GM19351 (cell line): Measurements from ENCODE around the gene KATNIP.
A peak's percentile ranks its signal among the peaks of the same experiment; 100 is the strongest.

ENCODE experiments used
- ATAC-seq: cut with Tn5 transposase; IDR thresholded peaks from one replicate; pipeline ENCODE4 v1.9.1; 2021; ENCODE audit warnings: mild to moderate bottlenecking, moderate library complexity; ENCODE audit not compliant: unreplicated experiment

The KATNIP gene

DNA sequence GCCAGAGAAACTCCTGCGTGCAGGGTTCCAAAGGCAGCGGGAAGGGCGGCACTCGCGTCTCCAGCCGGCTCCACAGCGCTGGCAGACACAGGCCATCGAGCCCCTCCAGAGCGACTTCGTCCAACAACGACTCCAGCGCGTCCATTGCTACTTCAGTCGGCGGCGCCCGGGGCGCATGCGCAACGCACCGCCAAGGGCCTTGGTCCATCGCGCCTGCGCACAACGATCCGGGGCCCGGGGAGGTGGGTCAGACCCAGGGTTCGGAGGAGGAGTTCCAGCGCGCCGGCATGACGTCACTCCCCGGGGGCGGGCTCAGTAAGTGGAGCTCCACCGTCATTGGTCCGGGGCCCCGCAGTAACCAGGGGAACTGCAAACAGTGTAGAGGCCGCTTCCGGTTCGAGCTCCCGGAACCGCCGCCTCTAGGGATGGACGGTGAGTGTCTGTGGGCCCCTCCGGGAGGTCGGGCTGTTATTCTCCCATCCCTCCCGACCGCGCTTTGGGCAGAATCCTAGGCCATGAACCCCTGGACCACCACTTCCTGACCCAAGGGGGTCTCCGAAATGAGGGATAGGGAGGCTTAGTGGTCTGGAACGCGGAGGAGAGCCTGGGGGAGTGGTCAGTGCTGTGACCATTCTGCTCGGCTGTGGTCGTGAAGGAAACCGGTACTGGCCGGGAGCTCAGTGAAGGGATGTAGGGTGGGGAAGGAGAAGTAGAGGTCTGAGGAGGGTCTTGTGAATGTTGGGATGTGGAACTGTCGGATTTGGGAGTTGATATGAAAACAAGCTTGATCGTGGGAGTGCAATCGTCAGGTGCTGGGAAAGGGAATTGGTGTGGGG is at the start of gene KATNIP, which contains the start of gene GTF3C1:
Gene KATNIP (plus strand): TSS at position 399 of the 836 bp plus-strand sequence. CDS start 27 bp downstream, at position 426.
Gene GTF3C1 (minus strand): TSS at position 168 of the 836 bp plus-strand sequence. CDS start 23 bp downstream, at position 145.
- peak; percentile 98 for ATAC-seq

DNA sequence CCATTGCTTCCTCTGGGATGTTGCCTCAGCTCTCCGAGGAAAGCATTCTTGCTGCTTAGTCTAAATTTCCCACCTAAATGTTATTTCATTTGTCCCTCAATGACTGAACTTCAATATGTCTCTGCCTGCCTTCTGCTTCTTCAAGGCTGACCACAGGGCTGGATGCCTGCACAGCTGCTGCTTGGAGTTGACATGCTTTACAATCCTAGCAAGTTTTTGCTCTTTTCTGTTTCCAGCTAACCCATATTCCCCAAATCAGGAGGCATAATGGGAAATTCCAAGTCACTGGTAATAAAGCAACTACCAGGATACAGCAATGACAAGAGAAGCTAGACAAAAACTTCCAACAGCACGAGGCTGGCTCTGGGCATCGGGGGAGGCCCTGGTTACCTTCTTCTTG is 49.1 kb upstream of the KATNIP start:
- no peak for ATAC-seq

DNA sequence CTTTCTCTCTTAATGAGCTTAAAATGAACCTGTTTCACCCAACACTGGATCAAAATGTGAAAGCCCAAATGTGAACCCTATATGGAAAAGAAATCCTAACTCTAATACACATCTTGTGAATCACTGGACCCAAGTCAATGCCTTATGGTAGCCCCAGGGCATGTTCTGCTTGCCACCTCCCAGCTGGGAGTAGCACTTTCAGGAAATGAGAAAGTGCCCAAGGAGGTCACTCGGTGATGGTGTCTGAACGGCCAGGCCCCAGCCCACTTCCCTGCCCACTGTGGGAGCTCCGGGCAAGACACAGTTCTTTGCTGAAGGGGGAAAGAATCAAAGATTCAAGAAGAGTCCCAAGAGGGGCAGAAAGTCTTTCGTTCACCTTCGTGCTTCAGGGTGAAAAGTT is 46.3 kb upstream of the KATNIP start:
- ATAC-seq: no peak

GRCh38 chr16:27505297-27506236 is 44.4 kb upstream of the KATNIP start:
- ATAC-seq: no peak

DNA sequence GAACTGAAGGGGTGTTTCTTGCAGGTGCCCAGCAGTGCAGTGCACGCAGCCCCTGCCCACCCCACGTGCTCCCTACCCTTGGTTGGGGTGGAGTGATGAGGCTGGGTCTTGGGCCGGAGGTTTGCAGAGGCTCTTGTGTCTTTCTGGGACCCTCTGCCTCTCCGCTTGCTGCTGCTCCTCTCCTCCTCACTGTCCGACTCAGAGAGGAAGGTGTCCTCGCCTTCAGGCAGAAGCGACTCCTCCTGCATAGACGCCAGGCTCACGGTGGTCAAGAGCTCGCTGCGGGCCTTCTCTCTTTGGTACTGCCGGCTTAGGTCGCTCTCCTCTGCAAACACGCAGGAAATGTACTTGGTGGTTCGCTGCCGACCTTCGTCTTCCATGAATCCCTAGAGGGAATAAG is 43.2 kb upstream of the KATNIP start:
- ATAC-seq: no peak

- no peak for ATAC-seq
These were observed 41.5 kb upstream of the KATNIP start for GRCh38 chr16:27508476-27508875.

- no peak for ATAC-seq
These were observed 38.1 kb upstream of the KATNIP start for GRCh38 chr16:27511657-27512448.

DNA sequence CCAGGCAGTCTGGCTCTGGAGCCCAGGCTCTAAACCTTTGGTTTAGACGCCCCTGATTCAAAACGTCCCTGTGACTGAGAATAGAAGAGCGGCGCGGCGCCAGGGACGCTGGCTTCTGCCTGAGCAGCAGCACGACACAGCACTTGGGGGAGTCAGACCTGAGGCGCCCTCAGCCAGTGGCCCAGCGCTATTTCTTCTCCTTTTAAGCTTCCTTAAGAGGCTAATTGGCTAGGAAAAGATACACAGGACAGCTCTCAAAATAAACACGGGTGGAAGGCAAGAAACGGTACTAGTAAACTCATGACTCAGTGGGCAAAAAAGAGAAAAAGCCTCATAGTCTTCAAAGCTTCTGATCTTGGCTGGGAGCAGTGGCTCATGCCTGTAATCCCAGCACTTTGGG is 35.1 kb upstream of the KATNIP start:
- ATAC-seq: no peak

DNA sequence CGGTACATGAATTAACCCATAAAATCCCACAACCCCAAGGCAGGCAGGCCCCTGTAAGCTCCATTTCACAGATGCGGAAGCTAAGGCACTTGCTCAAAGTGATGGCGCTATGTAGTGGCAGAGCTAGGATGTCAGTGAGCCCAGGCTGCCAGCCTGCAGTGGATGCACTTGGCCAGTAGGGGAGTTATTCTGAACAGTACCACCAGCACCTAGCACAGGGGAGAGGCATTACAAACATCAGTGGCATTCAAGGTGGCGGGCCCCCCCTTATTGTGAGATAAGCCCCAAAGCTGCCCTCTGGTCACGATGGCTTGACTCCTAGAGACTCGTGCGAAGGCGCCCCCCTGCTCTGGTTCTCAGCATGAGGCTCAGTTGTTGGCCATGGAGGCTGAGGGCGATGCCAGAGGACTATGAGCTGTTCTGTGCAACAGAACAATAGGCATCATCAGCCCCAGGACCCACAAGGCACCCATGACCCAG is 34.0 kb upstream of the KATNIP start:
- ATAC-seq: peak; percentile 90

DNA sequence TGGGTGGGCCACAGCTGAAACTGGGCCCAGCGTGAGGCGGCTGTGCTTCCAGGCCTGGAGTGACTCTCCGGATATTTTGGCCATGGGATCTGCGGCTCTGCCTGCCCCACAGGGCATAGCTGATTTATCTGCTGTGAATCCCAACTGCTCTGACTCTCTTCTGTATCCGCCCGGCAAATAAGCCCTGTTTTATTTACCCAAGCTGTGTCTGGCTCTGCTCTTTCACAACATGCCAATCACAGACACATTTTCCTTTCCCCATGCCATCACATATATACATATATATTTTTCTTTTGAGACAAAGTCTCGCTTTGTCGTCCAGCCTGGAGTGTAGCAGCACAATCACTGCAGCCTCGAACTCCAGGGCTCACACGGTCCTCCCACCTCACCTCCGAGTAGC is 33.6 kb upstream of the KATNIP start:
- ATAC-seq: no peak

DNA sequence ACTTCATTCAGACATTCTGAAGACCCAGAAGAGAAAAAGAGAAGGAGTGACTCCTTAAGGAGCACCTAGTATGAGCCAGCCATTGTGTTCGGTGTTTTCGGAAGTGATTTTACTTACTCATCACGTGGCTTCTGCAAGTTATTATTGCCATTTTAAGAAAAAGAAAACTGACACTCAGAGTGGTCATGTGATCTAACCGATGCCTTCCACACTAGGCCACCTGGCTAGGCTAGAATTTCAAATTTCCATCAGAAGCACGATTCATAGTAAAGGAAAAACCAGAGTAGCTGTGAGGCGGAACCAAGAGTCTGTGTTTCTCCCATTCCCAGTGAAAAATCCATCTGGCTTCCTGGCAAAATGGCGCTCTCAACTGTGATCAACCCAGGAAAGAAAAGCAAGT is 32.3 kb upstream of the KATNIP start:
- no peak for ATAC-seq

GRCh38 chr16:27518226-27518625 is 31.7 kb upstream of the KATNIP start:
- no peak for ATAC-seq

GRCh38 chr16:27520982-27521673 is 28.8 kb upstream of the KATNIP start:
- no peak for ATAC-seq

DNA sequence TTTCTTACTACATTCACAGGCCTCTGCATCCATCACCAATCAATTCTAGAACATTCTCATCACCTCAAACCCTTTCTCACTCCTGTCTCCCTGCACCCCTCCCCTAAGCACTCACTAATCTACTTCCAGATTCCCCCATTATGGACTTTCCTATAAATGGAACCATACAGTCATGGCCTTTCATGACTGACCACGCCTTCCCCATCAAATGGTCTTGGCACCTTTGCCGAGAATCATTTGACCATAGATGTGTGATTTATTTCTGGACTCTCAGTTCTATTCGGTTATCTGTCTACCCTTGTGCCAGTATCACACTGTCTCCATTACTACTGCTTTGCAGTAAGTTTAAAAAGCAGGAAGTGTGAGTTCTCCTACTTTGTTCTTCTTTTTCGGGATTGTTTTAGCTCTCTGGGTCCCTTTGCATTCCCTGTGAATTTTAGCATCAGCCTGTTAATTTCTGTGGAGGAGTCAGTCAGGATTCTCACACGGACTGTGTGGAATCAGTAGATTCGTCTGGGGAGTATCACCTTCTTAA is 27.7 kb upstream of the KATNIP start:
- no peak for ATAC-seq

- no peak for ATAC-seq
These were observed 23.8 kb upstream of the KATNIP start for GRCh38 chr16:27526180-27526579.

DNA sequence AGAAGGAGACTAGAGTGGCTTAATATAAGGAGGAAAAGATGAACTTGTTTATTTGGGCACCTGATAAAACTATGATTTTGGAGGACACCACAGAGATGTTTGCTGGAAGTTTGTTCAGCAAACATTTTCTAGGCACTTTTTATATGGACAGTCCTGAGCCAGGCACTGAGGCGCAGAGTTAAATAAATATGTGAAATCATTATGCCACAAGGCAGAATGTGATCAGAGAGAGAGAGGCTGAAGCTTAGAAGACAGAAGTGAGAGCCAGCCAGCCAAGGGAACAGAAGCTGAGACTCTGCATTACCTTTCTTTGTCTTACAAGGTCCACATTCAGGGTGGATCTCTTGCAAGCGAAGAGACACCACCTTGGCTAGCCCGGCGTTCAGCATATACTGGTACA is 21.6 kb upstream of the KATNIP start:
- no peak for ATAC-seq

- ATAC-seq: no peak
These were observed 20.0 kb upstream of the KATNIP start for GRCh38 chr16:27529962-27530361.

GRCh38 chr16:27531186-27531585 is 18.8 kb upstream of the KATNIP start:
- ATAC-seq: no peak

DNA sequence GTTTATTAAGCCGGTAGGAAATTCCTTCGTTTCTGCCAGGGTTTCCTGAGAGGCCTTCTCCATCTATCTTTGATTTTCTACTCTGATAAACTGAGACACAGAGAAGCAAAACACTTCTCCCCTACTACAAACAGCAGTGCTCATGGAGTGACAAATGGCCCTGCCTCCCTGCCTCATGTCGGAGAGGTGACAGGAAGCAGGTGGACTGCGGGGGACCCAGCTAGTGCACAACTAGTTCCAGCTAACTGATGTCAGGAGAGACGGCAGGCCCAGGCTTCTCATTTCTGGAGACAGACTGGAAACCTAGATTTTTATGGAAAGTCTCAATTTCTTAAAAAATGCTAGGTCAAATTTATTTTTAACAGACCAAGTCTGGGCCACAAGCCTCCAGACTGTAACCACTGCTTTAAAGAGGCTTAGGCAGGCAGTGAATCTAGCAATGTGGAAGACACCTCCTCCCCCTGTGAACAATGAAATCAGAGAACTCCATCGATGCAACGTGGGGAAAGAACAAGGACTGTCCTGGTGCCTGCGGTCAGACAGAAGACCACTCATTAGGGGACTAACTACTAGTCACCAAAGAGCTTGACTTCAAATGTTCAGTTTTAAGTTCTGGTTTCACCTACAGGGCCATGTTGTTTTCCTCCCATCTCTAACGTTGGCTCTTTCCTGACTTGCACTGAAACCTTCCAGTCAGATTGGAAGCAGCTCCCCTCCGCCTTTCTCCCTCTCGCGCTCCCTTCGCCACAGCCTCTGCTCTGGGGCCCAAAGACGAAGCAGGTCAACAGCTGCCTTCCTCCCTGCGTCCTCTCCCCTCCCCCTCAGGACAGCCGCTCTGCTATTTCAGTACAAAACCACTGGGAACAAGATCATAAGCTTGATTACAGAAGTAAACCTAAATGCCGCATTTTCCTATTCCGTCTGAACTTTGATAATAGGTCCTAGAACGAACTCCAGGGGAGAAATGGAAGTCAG is 17.8 kb upstream of the KATNIP start:
- ATAC-seq: no peak
